GM12878 (cell line): ENCODE data around the gene CIAO2A. TPM values are rescaled to one million over a fixed set of nuclear protein-coding genes. Genes with fewer than 3 reads are reported as not detected.

ENCODE experiments used
- ATAC-seq: fragments of 200-7000 bp; cut with Tn5 transposase; 3 replicates; pipeline ENCODE4 v1.9.1; 2020; ENCODE audit warnings: mild to moderate bottlenecking, moderate library complexity
- BruUV-seq: library from RNA; stranded (reverse); fragments of 400-500 nt; replicated peaks from 2 replicates; lab custom pipeline; 2021; lab: Mats Ljungman, UMichigan
- CTCF ChIA-PET: fragments of 300-600 bp; sonication (Branson Sonifier 250); formaldehyde crosslinking; extraction: SDS; loops from one replicate; lab custom pipeline; 2021; ENCODE audit warnings: inconsistent platforms; lab: Yijun Ruan, JAX
- POLR2A ChIA-PET: fragments of 350-600 bp; formaldehyde crosslinking; extraction: SDS; loops from one replicate; lab custom pipeline; 2021; ENCODE audit warnings: inconsistent platforms; lab: Charles Lee
- RAD21 ChIA-PET: fragments of 300-600 bp; sonication (Branson Sonifier 250); formaldehyde crosslinking; loops from one replicate; lab custom pipeline; 2023; ENCODE audit warnings: antibody characterized with exemption; ENCODE audit not compliant: unreplicated experiment; lab: Charles Lee
- SMC1A ChIA-PET: fragments of 300-600 bp; sonication (Branson Sonifier 250); formaldehyde crosslinking; loops from one replicate; lab custom pipeline; 2023; ENCODE audit not compliant: unreplicated experiment, uncharacterized antibody; lab: Charles Lee
- DNase-seq: peaks from one replicate; pipeline ENCODE4 v3.0.0-alpha.2; 2011; ENCODE audit warnings: low read depth, low spot score
- FAIRE-seq: peaks from 3 replicates; lab custom pipeline; 2011; peaks lifted over from hg19 to GRCh38; lab: Jason Lieb, UNC
- H2AFZ ChIP-seq: 2 replicates; pipeline ENCODE4 v1.6.0; 2011; ENCODE audit warnings: low read depth, low read length, control low read depth; ENCODE audit not compliant: control insufficient read depth
- H3K27ac ChIP-seq: 2 replicates; pipeline ENCODE4 v1.5.1; 2011; ENCODE audit warnings: control low read depth; ENCODE audit not compliant: control insufficient read depth, insufficient read depth
- H3K27me3 ChIP-seq, 2 experiments: replicated peaks in 1 of 2; 2 replicates each; pipeline versions ENCODE4 v1.6.0 to v1.6.1; 2011; ENCODE audit warnings: low read length in 1 of 2; ENCODE audit not compliant: control insufficient read depth in 2 of 2, insufficient read depth in 2 of 2
- H3K36me3 ChIP-seq, 2 experiments: 2 replicates each; pipeline ENCODE4 v1.5.1; 2011; ENCODE audit warnings: low read length in 1 of 2; ENCODE audit not compliant: control insufficient read depth in 2 of 2, insufficient read depth in 2 of 2
- H3K4me1 ChIP-seq: 2 replicates; pipeline ENCODE4 v1.6.1; 2011; ENCODE audit warnings: mild to moderate bottlenecking, low read length, moderate library complexity, mixed read lengths; ENCODE audit not compliant: control insufficient read depth, insufficient read depth
- H3K4me2 ChIP-seq: 2 replicates; pipeline ENCODE4 v1.6.0; 2011; ENCODE audit warnings: control low read depth; ENCODE audit not compliant: control insufficient read depth, insufficient read depth
- H3K4me3 ChIP-seq: fragments of 200-600 bp; sonication (generic); 2 replicates; pipeline ENCODE4 v1.5.1; 2016
- H3K79me2 ChIP-seq: 2 replicates; pipeline ENCODE4 v1.6.0; 2011; ENCODE audit warnings: low read length; ENCODE audit not compliant: control insufficient read depth, insufficient read depth
- H3K9ac ChIP-seq: 2 replicates; pipeline ENCODE4 v1.8.0; 2011; ENCODE audit warnings: low read length, control low read depth, mixed read lengths; ENCODE audit not compliant: control insufficient read depth, insufficient read depth
- H3K9me3 ChIP-seq: replicated peaks from 3 replicates; pipeline ENCODE4 v1.5.1; 2011; ENCODE audit warnings: mild to moderate bottlenecking, low read length; ENCODE audit not compliant: control insufficient read depth, insufficient read depth
- H4K20me1 ChIP-seq: 2 replicates; pipeline ENCODE4 v1.6.0; 2011; ENCODE audit not compliant: control insufficient read depth, insufficient read depth
- BHLHE40 ChIP-seq, 2 experiments: fragments of 450-650 bp in 1 of 2; IDR thresholded peaks; 2 replicates each; pipeline ENCODE4 v1.6.1; 2011 to 2017; ENCODE audit warnings: low read depth in 2 of 2, borderline replicate concordance in 1 of 2, improper control_type of control experiment in 1 of 2, low read length in 1 of 2, mild to moderate bottlenecking in 1 of 2
- CHD4 ChIP-seq: fragments of 200-600 bp; sonication (generic); IDR thresholded peaks from 2 replicates; pipeline ENCODE4 v1.6.1; 2016; ENCODE audit warnings: mild to moderate bottlenecking
- ESRRA ChIP-seq: IDR thresholded peaks from 2 replicates; pipeline ENCODE4 v1.6.1; 2012; ENCODE audit warnings: mild to moderate bottlenecking, low read length, improper control_type of control experiment
- ETV6 ChIP-seq, 2 experiments: fragments of 450-650 bp in 1 of 2; IDR thresholded peaks in 1 of 2; conservative IDR thresholded peaks in 1 of 2; 2 replicates each; pipeline ENCODE4 v1.6.1; 2014; ENCODE audit warnings: antibody characterized with exemption in 1 of 2, borderline replicate concordance in 1 of 2, low read depth in 1 of 2, mild to moderate bottlenecking in 1 of 2, moderate library complexity in 1 of 2
- SREBF1 ChIP-seq: IDR thresholded peaks from 2 replicates; pipeline ENCODE4 v1.6.1; 2012; ENCODE audit warnings: mild to moderate bottlenecking, low read length
- TAF1 ChIP-seq: IDR thresholded peaks from 2 replicates; pipeline ENCODE4 v1.6.1; 2011; ENCODE audit warnings: mild to moderate bottlenecking, low read depth, low read length, borderline replicate concordance
- TCF3 ChIP-seq: IDR thresholded peaks from 2 replicates; pipeline ENCODE4 v1.6.1; 2012; ENCODE audit warnings: low read depth, mild to moderate bottlenecking, low read length, borderline replicate concordance; ENCODE audit not compliant: insufficient read depth
- ZZZ3 ChIP-seq: IDR thresholded peaks from 2 replicates; pipeline ENCODE4 v1.6.1; 2011; ENCODE audit warnings: low read depth; ENCODE audit not compliant: control insufficient read depth, insufficient read length
- WGBS: methylation state at CpG from one replicate; pipeline ENCODE4 v1.1.6; 2016; ENCODE audit warnings: low lambda C conversion rate; ENCODE audit not compliant: insufficient replicate concordance, insufficient coverage; ENCODE audit errors: missing lambda C conversion rate; 5-methylcytosine and 5-hydroxymethylcytosine counted together
- in situ Hi-C: fragments of 300-500 bp; cut with MboI; formaldehyde crosslinking; loops from 9 replicates; pipeline ENCODE4 v1.14.3; 2018; ENCODE audit warnings: mixed read lengths
- intact Hi-C: fragments of 100-400 bp; cut with micrococcal nuclease; formaldehyde crosslinking; loops from one replicate; pipeline ENCODE4 v1.14.2; 2022; ENCODE audit not compliant: unreplicated experiment
- polyA plus RNA-seq, 11 experiments: library from polyadenylated mRNA; depleted of rRNA in 4 of 11; unstranded in 6 of 11; stranded (reverse) in 5 of 11; fragments of >200 nt; fragmentation: Nextera tagmentation in 4 of 11; fragmentation: Illumina TruSeq in 1 of 11; extraction: Ambion mirVana in 4 of 11; extraction: Trizol in 1 of 11; gene quantifications; 1 replicate in 1 of 11; 2 replicates in 10 of 11; pipeline versions ENCODE4 v1.2.1 to v1.2.3, GENCODE V29; 2011 to 2016; ENCODE audit warnings: inconsistent platforms in 2 of 11, missing spikeins in 2 of 11, low read depth in 1 of 11
- total RNA-seq, 4 experiments: library from RNA; depleted of rRNA in 3 of 4; stranded (reverse); fragments of >200 nt in 3 of 4; fragmentation: Illumina TruSeq in 1 of 4; extraction: Trizol in 1 of 4; gene quantifications; 2 replicates each; pipeline versions ENCODE4 v1.2.1 to v1.2.3, GENCODE V29; 2013 to 2021
- TF ChIP-seq, protein P1 (sequence below): fragments of 450-650 bp; IDR thresholded peaks from 2 replicates; pipeline ENCODE4 v1.6.1; 2018; ENCODE audit warnings: borderline replicate concordance, mild to moderate bottlenecking; ENCODE audit not compliant: partially characterized antibody
- TF ChIP-seq, protein P2 (sequence below): IDR thresholded peaks from 2 replicates; pipeline ENCODE4 v1.6.1; 2012; ENCODE audit warnings: low read depth, low read length, improper control_type of control experiment
- TF ChIP-seq, protein P3 (sequence below): fragments of 450-650 bp; IDR thresholded peaks from 2 replicates; pipeline ENCODE4 v1.6.1; 2018; ENCODE audit warnings: mild to moderate bottlenecking, low read depth, moderate library complexity; ENCODE audit not compliant: partially characterized antibody

The CIAO2A gene
- total and polyA plus RNA-seq, 10 of the 15 experiments (the other 5 are each of a cell fraction or from before 2014, with no cell fraction given) = 94.5 to 400 (median 204) TPM

DNA sequence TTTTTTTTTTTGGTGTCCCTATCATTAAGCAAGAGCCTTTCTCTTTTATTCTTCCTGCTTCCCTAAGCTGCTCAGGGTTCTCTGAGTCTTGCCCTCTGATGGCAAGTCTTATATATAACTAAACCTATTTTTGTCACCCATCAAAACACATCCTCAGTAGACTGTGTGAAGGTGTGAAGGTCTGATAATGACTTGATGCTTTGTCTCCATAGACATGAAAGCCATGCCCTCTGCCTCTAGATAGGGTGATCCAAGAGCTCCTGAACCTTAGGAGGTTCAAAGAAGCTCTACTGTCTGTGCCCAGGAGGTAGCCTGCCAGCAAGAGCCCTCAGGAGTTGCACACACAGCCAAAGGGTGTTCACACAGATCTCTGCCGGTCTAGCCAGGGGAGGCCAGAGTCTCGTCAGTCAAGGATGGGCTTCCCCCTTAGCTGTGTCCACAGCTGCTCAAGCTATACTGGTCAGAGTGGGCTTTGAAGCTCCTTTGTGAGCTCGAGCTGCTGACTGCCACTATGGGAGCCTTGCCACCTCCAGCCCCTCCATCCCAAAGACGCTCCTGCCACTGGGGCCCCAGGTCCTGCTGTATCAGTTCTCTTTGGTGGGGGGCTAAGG, 44.8 kb upstream of the CIAO2A start:
- 94% methylated on average over 4 of the region's 4 CpGs for WGBS
- intact Hi-C loops (no loop called here), in situ Hi-C loops (no loop called here)
- no TSS peak for BruUV-seq
- H2AFZ ChIP-seq = no peak overlapping the region
- SMC1A ChIA-PET = interaction anchor here (1.5 kb wide), 1 partner anchor 11 kb away, joined by 4 read pairs; no protein-coding TSS in a partner anchor
- CTCF ChIA-PET = interaction anchor here (0.8 to 2.5 kb wide), 4 partner anchors 11 to 44 kb away, joined by 3 to 24 read pairs (median 6); partner anchors contain the start of gene PPIB
- no peak for FAIRE-seq
- no peak overlapping the region for H3K4me2 ChIP-seq
- ATAC-seq = no peak
- H3K27me3 ChIP-seq = no peaks in the 10 kb centered on the region
- POLR2A ChIA-PET = interaction anchor here (0.6 to 1.5 kb wide), 3 partner anchors 11 to 1562 kb away, joined by 4 to 5 read pairs (median 5); no protein-coding TSS in a partner anchor
- no peak overlapping the region for H3K9ac ChIP-seq
- H3K79me2 ChIP-seq = no peaks in the 10 kb centered on the region
- TF ChIP-seq BHLHE40 (IDR thresholded peaks at IDR 0.05; ENCODE audit: borderline replicate concordance in 1 of 2, low read depth in 2 of 2, low read length in 1 of 2) (no peak), ZZZ3 (no peak), SREBF1 (no peak), TCF3 (no peak), ESRRA (no peak), TAF1 (no peak), CHD4 (no peak), ETV6 (conservative IDR thresholded peaks at IDR 0.05 in 1 of 2, IDR thresholded peaks at IDR 0.05 in 1 of 2; ENCODE audit: borderline replicate concordance in 1 of 2, low read depth in 1 of 2) (no peak)
- TF ChIP-seq, protein P1, sequence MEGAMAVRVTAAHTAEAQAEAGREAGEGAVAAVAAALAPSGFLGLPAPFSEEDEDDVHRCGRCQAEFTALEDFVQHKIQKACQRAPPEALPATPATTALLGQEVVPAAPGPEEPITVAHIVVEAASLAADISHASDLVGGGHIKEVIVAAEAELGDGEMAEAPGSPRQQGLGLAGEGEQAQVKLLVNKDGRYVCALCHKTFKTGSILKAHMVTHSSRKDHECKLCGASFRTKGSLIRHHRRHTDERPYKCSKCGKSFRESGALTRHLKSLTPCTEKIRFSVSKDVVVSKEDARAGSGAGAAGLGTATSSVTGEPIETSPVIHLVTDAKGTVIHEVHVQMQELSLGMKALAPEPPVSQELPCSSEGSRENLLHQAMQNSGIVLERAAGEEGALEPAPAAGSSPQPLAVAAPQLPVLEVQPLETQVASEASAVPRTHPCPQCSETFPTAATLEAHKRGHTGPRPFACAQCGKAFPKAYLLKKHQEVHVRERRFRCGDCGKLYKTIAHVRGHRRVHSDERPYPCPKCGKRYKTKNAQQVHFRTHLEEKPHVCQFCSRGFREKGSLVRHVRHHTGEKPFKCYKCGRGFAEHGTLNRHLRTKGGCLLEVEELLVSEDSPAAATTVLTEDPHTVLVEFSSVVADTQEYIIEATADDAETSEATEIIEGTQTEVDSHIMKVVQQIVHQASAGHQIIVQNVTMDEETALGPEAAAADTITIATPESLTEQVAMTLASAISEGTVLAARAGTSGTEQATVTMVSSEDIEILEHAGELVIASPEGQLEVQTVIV = no peak
- TF ChIP-seq, protein P2, sequence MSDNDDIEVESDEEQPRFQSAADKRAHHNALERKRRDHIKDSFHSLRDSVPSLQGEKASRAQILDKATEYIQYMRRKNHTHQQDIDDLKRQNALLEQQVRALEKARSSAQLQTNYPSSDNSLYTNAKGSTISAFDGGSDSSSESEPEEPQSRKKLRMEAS = no peak
- TF ChIP-seq, protein P3, sequence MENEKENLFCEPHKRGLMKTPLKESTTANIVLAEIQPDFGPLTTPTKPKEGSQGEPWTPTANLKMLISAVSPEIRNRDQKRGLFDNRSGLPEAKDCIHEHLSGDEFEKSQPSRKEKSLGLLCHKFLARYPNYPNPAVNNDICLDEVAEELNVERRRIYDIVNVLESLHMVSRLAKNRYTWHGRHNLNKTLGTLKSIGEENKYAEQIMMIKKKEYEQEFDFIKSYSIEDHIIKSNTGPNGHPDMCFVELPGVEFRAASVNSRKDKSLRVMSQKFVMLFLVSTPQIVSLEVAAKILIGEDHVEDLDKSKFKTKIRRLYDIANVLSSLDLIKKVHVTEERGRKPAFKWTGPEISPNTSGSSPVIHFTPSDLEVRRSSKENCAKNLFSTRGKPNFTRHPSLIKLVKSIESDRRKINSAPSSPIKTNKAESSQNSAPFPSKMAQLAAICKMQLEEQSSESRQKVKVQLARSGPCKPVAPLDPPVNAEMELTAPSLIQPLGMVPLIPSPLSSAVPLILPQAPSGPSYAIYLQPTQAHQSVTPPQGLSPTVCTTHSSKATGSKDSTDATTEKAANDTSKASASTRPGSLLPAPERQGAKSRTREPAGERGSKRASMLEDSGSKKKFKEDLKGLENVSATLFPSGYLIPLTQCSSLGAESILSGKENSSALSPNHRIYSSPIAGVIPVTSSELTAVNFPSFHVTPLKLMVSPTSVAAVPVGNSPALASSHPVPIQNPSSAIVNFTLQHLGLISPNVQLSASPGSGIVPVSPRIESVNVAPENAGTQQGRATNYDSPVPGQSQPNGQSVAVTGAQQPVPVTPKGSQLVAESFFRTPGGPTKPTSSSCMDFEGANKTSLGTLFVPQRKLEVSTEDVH = no peak
- H3K4me3 ChIP-seq = no peak overlapping the region
- H3K36me3 ChIP-seq = peaks cover 32 to 33% of the 10 kb centered on the region in 2 experiments
- H3K4me1 ChIP-seq = peaks cover 11% of the 10 kb centered on the region
- no peak for DNase-seq
- no peak overlapping the region for H3K27ac ChIP-seq
- RAD21 ChIA-PET = interaction anchor here (1.4 kb wide), 1 partner anchor 15 kb away, joined by 6 read pairs; no protein-coding TSS in a partner anchor
- H4K20me1 ChIP-seq = no peaks in the 10 kb centered on the region
- H3K9me3 ChIP-seq = no peaks in the 10 kb centered on the region
